GM19397 (cell line): ENCODE results near the gene NRCAM.

Experiments used
- ATAC-seq: cut with Tn5 transposase; IDR thresholded peaks from one replicate; pipeline ENCODE4 v1.9.1; 2021; ENCODE audit warnings: mild to moderate bottlenecking, moderate library complexity; ENCODE audit not compliant: unreplicated experiment

NRCAM gene

DNA sequence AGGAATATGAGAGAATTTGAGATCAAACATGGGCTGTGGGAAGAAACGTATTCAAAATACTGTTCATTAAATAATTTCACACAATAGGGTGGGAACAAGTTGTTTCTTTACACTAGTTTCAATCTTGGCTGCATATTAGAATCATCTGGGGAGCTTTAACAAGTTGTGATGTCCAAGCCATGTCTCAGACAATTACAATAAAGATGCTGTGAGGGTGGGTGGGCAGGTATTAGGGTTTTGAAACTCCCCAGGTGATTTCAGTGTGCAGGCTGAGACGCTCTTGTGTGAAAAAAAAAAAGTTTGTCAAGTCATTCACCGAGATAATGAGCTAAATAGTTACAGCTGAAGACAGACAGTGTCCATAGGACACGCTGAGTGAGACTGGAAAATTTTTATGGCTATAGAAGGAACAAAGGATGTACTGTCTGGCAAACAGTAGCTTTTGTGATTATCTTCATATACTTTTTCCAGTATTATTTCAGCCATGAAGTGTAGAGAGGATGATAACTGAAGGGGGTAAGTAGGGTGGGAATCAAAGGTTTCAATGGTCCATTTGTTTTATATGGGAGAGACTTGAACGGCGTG is 313.5 kb downstream of the NRCAM start:
- ATAC-seq, result no peak

DNA sequence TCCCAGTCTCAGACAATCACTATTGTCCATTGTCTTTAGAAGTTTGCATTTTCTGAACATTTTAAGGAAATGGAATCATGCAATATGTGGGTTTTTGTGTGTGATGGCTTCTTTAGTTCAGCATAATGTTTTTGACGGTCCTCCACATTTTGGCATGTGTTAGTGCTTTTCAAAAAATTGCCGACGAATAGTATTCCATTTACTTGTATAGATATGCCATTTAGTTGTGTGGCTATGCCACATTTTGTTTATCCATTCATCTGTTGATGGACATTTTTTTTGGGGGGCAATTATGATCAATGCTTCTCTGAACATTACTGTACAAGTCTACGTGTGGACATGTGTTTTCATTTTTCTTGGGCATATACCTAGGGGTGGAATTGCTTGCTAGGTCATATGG is 314.1 kb downstream of the NRCAM start:
- ATAC-seq, result no peak

DNA sequence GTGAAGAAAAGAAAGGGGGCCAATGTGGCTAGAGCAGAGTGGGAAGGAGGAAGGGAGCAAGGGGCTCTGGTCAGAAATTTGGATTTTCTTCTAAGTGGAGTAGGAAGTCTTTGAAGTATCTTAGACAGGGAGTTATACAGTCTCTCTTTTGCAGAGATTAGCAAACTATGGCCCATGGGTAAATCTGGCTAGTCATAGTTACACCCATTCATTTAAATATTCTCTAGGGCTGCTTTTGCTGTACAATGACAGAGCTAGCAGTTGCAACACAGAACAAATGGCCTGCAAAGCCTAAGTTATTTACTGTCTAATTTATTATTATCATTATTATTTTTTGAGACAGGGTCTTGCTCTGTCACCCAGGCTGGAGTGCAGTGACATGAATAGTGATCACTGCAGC is 315.6 kb downstream of the NRCAM start:
- no peak for ATAC-seq

DNA sequence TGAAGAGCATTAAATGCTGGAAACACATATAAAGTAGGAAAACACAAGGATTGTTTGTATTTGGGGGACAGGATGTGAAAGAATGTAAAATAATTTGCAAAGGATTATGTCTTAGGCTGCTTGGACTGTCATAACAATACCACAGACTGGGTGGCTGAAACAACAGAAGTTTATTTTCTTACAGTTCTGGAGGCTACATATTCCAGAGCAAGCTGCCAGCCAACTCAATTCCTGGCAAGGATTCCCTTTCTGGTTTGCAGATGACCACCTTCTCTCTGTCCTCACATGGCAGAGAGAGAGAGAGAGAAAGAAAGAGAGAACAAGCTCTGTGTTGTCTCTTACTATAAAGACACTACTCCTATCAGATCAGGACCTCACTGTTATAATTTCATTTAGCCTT is 317.3 kb downstream of the NRCAM start:
- ATAC-seq, result no peak

DNA sequence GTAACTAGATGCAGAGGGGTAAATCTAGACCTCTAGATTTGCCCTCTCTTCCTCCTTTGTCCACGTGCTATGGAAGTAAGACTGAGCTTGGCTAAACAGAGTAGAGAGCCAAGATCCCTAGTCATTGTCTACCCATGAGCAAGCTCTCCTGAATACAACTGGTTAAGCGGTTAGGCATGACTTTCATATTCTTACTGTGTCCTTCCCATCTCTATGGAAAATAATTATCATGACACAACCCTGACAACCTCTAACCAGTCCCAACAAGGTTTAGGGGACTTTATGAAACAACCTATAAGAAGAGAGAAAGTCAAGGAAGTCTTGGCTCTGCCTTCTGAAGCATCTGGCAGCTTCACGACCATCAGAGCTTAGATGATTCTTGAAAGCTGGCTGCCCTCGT is 318.2 kb downstream of the NRCAM start:
- ATAC-seq, result no peak

DNA sequence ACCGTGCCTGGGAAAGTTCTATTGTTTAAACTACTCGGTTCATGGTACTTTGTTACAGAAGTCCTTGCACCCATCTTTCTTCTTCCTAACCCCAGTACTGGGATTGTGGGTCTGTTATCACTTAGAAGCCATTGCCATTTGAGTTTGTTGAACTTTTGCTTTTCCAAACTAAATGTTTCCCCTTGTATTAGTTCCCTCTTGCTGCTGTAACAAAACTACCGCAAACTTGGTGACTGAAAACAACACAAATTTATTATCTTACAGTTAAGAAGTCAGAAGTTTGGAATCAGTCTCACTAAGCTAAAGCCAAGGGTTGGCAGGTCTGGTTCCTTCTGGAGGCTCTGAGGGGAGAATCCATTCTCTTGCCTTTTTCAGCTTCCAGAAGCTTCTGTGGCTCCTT is 319.2 kb downstream of the NRCAM start:
- no peak for ATAC-seq

DNA sequence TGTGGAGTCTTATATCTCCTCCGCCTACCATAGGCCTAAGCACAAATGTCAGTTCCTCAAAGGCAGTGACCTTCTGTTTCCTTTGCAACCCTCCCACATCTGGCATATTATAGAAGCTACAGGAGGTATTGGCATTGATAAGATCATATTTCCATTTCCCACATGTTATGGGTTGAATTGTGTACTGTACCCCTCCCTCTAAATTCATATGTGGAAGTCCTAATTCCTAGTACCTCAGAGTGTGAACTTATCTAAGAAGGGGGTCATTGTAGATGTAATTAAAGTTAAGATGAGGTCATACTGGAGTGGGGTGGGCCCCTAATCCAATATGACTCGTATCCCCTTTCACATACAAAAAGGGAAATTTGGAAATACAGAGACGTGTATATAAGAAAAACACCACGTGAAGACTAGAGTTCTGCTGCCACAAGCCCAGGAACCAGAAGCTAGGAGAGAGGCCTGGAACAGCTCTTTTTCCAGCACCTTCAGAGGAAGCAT is 320.0 kb downstream of the NRCAM start:
- peak; percentile 23 for ATAC-seq

DNA sequence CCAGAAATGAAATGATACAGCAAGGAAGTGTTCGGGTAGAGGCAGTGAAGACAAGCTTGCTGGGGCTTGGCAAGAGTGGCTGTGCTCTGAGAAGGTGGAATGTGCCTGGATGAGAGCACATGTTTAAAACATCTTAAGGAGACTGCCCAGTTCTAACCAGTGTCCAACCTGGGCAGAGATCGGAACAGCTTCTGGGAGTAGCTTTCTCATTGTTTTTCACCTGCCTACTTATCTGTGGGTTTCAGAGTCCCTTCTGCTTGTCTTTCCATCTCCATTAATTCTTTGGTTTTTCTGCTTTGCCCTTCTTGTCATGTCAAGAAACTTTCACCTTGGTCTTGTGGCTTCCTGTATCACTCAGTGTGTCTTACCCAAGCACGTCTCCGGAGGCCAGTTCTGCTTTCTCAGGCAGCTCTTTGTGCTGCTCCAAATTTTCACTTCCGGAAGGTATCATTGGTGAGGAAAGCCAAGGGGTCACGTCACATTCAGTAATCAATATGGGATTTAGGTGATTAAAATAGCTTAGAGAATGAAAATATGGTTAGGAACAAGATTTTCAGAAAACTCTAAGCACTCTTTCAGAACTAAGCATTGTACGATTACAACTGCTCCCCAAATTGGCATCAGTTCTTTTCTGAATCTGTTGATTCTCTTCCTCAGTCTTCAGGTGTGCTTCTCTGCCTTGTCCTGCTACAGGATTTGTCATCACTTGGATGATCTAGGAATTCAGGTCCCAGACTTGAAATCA is 320.6 kb downstream of the NRCAM start:
- ATAC-seq, result peak; percentile 98

DNA sequence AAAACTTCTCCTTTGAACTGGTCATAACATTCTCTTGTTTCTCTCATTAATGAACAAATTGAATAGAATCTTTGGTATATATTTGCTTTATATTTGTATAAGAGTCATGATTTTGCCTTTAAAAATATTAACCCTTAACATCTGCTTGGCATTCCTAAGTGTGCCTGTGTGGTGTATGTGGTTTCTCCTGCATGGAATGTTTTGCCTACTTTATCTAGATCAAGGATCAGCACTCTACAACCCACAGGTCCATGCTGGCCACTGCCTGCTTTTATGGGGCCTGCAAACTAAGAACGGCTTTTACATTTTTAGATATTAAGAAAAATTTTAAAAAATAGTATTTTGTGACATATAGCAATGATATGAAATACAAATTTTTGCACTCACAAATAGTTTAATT is 321.8 kb downstream of the NRCAM start:
- ATAC-seq, result no peak

DNA sequence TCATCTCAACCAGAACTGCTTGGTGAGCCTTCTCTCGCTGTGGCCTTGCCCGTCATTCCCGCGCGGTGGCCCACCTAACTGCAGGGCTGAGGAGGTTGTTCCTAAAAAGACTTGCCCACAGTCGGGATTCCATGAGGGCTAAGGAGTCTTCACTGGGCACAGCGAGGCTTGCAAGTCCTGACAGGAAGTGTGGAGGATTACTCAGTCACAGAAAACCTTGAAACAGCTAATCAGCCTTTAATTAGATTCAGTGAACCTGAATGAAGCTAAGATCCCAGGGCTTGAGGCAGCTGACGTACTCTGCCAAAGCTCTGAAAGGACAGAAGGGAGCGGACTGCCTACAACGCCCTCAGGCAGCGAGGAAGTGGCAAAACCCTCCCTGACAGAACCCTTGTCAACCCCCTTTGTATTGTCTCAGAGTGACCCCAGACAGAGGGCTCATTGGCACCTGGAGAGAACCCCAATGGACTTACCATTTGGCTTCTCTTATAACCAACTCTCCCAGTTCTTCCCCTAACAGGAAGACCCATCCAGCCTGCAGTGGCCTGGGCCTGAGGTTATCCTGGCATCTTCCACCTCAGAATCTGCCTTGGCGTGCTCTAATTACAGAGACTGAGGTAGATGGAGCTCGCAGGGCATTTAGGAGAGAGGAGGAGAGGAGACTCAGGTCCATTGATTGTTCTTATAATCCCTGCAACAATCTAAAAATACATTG is 323.5 kb downstream of the NRCAM start:
- ATAC-seq, result no peak

DNA sequence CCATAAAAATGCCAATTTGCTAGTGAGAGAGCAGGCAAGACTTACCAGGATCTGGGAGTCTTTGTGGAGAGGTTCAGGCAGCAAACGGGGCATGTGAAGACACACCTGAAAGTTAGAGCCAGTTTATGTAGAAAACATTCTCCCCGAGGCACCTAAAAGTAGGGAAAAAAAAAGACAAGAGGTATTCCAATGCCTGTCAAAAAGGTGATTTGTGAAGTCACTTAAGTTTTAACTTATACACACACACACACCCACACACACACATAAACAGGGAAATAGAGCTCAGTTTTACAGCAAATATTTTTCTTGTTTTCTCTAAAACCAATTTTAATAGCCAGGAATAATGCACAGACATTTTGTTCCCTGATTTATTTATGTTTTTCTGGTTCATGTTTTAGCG is 326.0 kb downstream of the NRCAM start, which contains the start of gene LAMB4:
TSS of gene LAMB4 (minus strand) at position 101 of the 400 bp plus-strand sequence. CDS start 7,197 bp downstream, outside the sequence.
- ATAC-seq, result no peak

DNA sequence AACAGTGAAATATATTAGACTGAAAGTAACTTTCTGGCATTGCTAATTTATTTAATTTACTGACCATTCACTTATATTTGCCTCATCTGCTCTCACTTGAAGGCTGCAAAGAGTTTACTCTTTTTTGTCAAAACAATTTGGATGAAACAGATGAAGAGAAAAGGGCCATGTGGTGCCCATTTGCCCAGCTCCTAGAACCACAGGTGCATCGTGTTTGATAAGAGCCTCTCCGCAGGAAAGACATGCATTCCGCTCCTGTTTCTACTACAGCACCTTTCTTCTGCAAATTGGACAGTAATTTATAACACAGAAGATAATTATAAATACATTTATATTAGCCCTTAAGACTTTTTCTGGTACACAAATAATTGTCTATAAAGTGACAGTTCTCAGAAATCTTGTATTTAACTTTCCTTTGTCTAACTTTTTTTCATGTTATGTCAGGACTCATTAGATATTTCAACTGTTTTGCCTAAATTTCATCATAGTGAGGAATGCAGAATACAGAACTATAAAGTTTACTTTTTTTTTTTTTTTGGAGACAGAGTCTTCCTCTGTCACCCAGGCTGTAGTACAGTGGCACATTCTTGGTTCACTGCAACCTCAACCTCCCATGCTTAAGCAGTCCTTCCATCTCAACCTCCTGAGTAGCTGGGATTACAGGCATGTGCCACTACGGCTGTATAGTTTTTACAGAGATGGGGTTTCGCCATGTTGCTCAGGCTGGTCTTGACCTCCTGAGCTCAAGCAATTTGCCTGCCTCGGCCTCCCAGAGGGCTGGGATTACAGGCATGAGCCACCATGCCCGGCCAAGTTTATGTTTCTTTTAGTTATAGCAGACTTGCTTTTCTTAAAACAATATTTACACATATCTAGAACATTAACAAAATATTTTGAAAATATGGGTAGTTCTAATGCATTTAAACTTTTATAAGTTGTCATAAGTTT is 326.9 kb downstream of the NRCAM start:
- ATAC-seq, result no peak

DNA sequence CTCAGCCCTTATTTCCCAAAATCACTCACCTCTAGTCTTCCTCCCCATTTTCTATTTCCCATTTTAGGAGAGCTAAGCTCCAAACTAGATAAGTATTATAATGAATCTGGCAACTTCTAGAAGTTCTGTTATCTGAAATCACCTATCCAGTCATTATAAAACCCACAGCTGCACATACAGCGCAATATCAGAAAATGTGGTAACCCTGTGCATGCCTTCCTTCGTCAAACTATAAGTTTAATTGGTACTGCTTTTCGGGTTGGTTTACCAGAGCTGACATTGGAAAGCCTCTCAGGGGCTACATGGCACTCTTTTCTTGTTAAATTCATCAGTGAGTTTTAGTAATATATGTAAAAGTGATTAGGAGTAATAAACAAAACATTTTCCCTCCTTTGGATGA is 327.7 kb downstream of the NRCAM start:
- ATAC-seq, result no peak

DNA sequence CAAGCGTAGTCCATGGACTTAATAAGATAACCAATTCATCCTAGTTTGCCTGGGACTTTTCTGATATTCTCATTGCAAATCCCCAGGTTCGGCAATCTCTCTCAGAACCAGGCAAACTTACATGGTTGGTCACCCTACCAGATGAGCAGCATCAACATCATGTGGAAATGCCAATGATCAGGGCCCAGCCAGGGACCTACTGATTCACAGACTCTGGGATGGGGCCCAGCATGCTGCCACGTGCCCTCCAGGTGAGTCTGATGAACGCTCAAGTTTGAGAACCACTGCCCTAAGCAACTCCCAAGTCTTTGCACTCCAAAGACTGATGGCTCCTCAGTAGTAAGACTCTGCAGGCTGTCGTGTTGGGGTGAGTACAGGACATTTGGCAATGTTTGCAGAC is 328.8 kb downstream of the NRCAM start:
- no peak for ATAC-seq

DNA sequence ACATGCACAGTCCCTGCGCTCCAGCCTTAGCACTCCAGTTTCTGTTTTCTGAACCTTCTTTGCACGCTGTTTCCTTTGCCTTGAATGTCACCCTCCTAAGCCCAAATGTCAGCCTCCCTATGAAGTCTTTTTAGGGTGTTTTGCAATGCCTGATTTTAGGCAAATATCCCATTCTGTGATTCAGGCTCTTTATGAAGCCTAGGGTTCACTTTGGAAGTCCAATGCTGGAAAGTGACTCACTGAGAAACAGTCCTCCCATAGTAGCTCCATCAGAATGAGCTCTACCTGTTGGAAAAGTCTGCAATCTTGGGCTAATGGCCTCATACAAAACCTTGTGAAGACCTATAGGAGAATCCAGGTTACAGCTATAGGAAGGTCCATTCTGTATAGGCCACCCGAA is 331.4 kb downstream of the NRCAM start:
- ATAC-seq, result no peak

DNA sequence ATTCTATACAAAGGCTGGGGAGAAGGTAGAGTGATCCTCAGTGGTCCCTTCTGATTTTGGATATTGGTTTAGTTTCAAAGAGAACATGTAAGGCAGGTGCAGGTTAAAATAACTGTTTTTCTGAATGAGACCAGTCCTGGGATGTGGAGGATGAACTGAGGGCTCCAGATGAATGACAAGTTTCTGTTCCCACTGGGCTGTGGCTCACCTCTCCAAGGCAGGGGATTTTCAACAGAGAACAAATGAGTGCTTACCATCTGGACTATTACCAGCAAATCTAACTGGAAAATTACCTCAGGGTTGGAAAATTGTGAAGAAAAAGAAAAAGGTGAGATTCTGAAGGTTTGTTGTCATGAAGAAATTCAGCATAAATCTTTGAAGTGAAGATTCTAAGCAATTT is 334.1 kb downstream of the NRCAM start:
- ATAC-seq, result no peak

DNA sequence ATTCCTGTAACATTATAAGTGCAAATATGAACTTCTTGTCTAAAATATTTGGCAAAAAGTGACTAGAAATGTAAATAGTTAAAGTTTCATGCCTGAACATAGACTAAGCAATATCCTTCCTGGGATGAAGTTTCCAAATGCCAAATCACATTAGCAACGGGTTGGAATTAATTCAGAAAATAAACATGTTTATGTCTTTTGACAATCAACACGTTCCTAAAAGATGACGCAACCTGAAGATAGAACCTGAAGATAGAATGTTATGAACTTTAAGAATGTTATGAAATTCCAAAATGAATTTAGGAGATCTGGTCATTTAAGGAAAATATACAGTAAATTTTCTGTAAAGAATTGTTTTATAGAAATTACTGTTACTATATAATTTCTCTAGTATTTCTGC is 335.3 kb downstream of the NRCAM start:
- no peak for ATAC-seq

DNA sequence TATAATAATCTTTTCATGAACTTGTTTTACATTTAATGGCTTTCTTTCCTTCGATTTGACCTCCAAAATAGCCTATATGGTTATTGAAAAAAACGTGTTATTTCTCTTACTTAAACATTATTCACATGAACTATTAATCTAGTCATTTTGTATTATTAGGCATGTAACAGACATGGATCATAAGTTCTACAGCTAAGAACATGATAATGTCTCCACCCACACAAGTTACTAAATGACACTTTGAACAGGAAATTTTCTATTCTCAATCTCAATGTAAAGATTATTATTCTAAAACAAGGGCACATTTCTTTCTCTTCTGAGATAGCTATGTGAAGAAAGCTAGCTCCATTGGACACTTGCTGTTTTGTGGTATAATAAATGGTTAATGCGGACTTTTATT is 336.0 kb downstream of the NRCAM start:
- ATAC-seq, result no peak

DNA sequence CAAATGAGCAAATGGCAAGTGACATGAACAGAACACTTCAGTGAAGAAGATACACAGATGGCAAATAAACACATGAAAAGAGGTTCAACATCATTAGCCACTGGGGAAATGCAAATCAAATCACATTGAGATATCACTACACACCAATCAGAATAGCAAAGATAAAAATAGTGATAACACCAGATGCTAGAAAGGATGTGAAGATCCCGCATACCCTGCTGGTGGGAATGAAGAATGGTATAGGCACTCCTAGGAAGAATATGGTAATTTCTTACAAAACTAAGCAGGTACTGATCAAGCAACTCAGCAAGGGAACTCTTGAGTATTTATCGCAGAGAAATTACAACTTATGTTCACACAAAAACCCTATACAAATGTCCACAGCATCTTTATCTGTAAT is 337.3 kb downstream of the NRCAM start:
- no peak for ATAC-seq

DNA sequence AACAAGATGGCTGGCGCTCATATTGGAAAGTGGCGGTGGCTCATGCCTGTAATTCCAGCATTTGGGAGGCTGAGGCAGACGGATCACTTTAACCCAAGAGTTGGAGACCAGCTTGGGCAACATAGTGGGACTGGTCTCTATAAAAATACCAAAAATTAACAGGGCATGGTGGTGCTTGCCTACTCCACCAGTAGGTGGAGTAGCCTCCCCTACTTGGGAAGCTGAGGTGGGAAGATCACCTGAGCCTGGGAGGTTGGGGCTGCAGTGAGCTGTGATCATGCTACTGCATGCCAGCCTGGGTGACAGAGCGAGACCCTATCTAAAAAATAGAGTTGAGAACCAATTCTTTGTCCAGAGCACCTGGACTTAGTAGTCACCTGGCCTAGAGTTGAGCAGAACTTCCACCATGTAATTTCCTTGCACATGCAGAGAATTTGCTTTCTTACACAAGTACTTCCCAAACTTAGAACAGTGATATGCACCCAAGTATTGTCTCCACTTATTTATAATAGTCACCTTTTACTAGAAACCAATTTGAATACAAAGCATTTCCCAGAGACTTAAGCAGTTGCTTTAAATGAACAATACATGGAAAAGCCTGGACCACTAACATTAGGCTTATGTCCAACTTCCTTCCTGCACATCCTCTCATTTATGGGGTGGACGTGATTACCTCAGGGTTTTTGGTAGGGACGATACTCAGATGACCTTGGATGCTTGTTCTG is 342.0 kb downstream of the NRCAM start:
- peak; percentile 86 for ATAC-seq
